Measurements from ENCODE around the gene CCDC9.
"Not testable (repeated sequence)": the region's sequence is repeated elsewhere in the genome, so short reads cannot be mapped to it uniquely, and the experiment has no call there.

CCDC9 gene

GRCh38 chr19:47231215-47232054 is 24.9 kb upstream of the CCDC9 start:
- H3K4me3 ChIP-seq (ENCODE audit: low read depth, low read length), result peak overlapping the region; percentile 48

DNA sequence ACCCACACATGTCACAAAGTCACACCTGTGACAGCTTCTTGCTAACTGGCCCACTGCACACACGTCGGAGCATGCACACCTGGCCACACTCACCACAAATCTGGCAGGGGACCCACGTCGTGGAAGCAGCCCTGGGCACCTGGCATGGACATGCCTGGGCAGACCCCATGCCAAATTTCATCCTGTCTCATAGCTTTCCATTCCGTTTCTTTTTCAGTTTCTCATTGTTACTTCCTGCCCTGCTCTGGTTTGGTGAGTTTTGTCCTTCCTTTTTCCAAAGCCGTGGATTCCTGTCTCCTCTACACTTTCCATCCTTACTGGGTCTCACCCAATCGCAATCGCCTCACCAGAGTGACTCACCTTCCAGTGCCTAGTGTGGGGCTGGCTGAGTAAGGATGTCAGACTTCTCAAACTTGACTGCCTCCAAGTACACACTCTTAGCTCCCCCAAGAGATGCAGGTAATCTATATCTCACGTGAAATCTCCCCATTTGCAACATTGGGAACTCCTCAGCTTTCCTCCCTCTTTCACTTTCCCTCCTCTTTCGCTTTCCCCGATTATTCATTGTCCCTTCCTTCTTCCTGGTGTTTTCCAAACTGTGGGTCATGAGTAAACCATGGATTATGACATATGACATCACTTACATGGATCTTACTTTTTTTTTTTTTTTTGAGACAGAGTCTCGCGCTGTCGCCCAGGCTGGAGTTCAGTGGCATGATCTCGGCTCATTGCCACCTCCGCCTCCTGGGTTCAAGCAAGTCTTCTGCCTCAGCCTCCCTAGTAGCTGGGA is 23.7 kb upstream of the CCDC9 start:
- H3K4me3 ChIP-seq (ENCODE audit: low read depth, low read length), result no peak overlapping the region

- H3K4me3 ChIP-seq (ENCODE audit: low read depth, low read length), result no peak overlapping the region
Observed at GRCh38 chr19:47236072-47236675, 20.2 kb upstream of the CCDC9 start.

GRCh38 chr19:47239152-47239551 is 17.2 kb upstream of the CCDC9 start:
- peak overlapping the region; percentile 38 for H3K4me3 ChIP-seq (ENCODE audit: low read depth, low read length)

DNA sequence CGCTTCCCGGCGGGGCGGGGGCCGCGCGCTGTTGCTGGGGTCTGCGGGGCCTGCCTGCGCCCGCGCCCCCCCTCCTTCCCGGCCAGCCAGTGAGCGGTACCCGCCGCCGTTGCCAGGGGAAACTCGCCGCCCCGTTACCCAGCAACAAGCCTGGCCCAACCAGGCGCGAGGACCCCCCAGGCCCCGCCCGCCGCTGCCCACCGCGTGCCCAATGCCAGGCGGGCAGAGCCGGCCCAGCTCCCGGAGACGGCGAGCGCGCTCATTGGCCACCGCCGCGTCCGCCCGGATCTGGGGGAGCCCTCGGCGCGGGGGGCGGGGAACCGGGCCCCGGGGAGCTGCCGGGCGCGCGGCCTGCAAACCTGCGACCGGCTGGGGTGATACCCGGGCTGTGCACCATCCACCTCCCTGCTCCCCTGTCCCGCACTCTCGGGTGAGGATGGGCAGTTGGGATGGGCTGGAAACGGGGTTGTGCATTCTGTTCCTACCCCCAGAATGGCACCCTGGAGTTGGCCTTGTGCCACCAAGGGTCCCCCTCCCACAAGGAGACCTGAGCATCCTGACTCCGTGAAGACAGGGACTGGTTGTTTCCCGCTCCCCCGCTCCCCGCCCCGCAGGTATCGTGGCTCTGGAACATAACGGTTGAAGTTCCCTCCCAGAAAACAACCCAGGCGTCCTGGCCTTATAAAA is 16.6 kb upstream of the CCDC9 start:
- no peak overlapping the region for H3K4me3 ChIP-seq (ENCODE audit: low read depth, low read length)

- no peak overlapping the region for H3K4me3 ChIP-seq (ENCODE audit: low read depth, low read length)
Observed at GRCh38 chr19:47240556-47240955, 15.8 kb upstream of the CCDC9 start.

DNA sequence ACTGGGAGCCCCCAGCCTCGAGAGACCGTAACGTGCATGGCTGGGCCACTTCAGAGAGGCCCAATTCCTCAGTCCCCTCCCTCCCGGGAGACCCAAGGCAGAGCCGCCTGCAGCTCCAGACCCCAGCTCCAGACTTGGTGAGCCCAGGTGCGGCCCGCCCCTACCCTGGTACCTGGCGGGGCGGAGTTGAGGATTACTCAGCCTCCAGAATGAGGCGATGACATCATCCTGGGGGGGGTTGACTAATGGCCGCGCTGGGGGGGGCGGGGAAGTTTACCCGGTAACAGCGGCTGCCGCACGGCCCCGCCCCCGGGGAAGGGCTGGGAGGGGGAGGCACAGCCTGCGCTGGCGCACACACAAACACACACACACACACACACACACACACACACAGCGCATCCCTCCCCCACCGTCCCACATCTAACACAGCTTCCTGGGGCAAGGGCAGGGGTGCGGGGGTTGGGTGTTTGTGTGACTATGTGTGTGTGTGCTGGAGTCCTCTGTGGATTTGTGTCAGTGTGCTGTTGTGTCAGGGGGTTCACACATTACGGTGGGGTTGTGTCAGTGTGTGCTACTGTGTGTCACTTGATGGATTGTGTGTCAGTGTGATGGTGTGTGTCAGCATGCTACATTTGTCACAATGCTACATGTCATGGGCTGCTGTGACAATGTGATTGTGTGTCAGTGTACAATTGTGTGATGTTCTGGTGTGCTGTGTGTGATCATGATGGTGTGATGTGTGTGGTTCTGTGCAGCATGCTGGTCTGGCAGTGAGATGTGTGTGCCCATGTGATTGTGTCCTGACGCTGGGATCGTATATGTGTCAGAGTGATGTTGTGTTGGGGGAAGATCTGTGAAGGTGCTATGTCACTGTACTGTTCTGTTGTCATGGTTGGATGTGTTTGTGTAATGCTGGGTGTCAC is 15.1 kb upstream of the CCDC9 start:
- H3K4me3 ChIP-seq (ENCODE audit: low read depth, low read length), result no peak overlapping the region

- H3K4me3 ChIP-seq (ENCODE audit: low read depth, low read length), result no peak overlapping the region
Observed at GRCh38 chr19:47241919-47242577, 14.3 kb upstream of the CCDC9 start.

- H3K4me3 ChIP-seq (ENCODE audit: low read depth, low read length), result peak overlapping the region; percentile 34
Observed at GRCh38 chr19:47243364-47243775, 13.0 kb upstream of the CCDC9 start.

DNA sequence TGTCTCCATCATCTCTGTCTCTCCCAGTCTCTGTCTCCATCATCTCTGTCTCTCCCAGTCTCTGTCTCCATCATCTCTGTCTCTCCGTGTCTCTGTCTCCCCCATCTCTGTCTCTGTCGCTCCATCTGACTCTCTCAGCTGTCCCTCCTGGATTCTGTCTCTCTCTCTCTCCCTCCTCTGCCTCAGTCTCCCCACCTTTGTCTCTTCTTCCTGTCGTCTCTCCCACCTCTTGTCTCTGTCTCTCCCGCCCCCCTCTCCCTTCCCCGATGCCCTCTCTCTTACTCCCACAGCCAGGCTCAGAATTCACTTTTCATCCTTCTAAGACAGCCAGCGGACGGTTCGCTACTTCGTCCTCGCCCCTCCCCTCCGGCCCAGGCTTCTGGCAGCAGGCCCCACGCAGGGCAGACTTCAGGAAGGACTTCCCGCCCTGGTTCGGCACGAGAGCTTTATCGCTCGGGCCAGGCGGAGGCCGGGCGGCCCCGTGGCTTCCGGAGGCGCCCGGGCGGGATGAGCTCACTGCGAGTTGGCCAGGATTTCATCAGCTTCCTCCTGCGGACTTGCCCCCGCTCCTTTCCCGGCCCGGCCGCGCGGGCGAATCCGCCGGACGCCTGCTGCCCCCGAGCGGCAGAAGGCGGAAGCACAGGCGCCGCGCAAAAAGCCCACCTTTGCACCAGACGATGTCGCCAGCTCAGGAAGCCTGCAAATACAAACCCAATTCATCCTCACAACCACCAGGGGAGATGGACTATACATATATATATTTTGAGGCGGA is 12.4 kb upstream of the CCDC9 start:
- H3K4me3 ChIP-seq (ENCODE audit: low read depth, low read length), result peak overlapping the region; percentile 34

DNA sequence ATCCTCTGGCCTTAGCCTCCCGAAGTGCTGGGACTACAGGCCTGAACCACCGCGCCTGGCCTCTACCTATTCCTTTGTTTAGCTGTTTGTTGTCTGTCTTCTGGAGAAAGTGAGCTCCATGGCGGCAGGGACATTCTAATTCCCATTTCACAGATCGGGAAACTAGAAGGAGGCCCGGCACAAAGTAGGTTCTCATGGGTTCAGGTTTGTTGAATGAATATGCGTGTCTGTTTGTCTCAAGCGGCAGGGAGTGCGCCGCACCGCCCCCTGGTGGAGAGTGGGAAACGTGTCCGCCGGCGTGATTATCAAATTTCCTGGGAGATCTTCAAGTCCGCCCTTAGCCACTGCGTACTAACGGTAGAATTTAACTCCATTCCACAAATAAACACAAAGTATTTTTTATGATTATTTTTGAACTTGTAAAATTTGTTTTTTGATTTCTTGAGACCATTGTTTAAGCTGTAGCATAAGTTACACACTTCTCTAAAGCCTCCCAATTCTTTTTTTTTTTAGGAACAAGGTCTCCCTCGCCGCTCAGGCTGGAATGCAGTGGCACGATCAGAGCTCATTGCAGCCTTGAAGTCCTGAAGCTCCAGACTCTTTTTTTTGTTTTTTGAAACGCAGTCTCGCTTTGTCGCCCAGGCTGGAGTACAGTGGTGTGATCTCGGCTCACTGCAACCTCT is 8.9 kb upstream of the CCDC9 start:
- H3K4me3 ChIP-seq (ENCODE audit: low read depth, low read length), result no peak overlapping the region

DNA sequence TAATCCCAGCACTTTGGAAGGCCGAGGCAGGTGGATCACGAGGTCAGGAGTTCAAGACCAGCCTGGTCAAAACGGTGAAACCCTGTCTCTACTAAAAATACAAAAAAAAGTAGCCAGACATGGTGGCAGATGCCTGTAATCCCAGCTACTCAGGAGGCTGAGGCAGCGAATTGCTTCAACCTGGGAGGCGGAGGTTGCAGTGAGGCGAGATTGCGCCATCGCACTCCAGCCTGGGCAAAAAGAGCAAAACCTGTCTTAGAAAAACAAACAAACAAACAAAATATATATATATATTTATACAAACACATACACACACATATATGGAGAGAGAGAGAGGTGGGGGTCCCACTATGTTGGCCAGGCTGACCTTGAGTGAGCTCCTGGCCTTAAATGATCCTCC is 3.3 kb upstream of the CCDC9 start:
- not testable (repeated sequence) for H3K4me3 ChIP-seq (ENCODE audit: low read depth, low read length)

DNA sequence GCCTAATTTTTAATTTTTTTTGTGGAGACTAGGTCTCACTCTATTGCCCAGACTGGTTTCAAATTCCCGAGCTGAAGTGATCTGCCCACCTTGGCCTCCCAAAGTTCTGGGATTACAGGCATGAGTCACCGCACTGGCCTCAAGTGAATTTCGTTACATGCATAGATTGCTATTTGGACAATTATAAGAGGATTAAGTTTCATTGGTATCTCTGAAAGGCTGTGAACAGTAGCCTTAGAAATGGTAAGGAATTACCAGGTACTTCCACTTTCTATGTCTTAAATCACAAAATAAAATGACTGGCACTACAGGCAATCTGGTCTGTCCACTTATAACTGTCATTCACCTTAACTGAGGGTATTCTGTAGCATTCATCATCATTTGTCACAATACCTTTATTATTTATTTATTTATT is 2.9 kb upstream of the CCDC9 start:
- no peak overlapping the region for H3K4me3 ChIP-seq (ENCODE audit: low read depth, low read length)

DNA sequence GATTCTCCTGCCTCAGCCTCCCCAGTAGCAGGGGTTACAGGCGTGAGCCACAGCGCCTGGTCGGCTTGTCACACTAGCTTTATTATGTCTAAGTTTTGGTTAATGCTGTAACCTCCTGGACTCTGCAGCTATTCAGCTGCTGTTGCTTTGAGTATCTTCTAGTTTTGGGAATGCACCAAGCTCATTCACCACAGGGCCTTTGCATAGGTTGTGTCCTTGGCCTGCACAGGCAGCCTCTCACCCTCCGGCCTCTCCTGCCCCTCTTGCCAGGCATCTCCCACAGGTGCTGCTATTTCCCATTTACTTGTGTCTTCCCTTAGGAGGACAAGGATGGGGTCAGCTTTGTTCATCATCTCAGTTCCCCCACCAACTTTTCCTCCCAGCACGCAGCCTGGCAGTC is 2.4 kb upstream of the CCDC9 start:
- no peak overlapping the region for H3K4me3 ChIP-seq (ENCODE audit: low read depth, low read length)

GRCh38 chr19:47256693-47257410 is 527 bp downstream of the CCDC9 start:
- H3K4me3 ChIP-seq (ENCODE audit: low read depth, low read length), result peak overlapping the region; percentile 78

GRCh38 chr19:47257411-47258169 is 1.3 kb downstream of the CCDC9 start:
- H3K4me3 ChIP-seq (ENCODE audit: low read depth, low read length), result peak overlapping the region; percentile 67

DNA sequence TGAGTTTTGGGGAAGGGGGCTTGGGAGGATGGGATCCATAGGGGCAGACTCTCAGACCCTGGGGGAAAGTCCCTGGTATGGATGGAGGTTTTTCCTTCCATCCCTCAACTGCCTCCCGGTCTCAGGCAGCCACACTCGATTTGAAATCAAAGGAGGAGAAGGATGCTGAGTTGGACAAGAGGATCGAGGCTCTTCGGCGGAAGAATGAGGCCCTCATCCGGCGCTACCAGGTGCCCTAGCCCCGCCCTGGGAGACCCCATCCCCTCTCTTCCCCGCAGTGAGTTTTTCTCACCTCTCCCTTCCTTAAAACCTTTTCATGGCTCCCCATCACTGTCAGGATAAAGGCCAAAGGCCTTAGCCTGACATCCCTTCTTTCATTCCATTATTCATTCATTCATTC is 2.1 kb downstream of the CCDC9 start:
- H3K4me3 ChIP-seq (ENCODE audit: low read depth, low read length), result no peak overlapping the region

Measured in iPS-11a (cell line).